H1 (cell line): ENCODE data around the gene DPH5. TPM values are rescaled to one million over a fixed set of nuclear protein-coding genes. Genes with fewer than 3 reads are reported as not detected.

Experiments
- ASH2L ChIP-seq: fragments of 200-600, 300-600 bp; sonication (generic); IDR thresholded peaks from one replicate; pipeline ENCODE4 v1.7.1; 2017; ENCODE audit warnings: low read length
- BACH1 ChIP-seq: IDR thresholded peaks from 2 replicates; pipeline ENCODE4 v1.6.1; 2012; ENCODE audit warnings: low read length, improper control_type of control experiment
- CHD1 ChIP-seq: IDR thresholded peaks from 2 replicates; pipeline ENCODE4 v1.6.1; 2012; ENCODE audit warnings: low read depth, low read length, improper control_type of control experiment
- RAD21 ChIP-seq, 2 experiments: IDR thresholded peaks in 1 of 2; conservative IDR thresholded peaks in 1 of 2; 2 replicates each; pipeline ENCODE4 v1.6.1; 2011; ENCODE audit warnings: low read depth in 2 of 2, low read length in 2 of 2, improper control_type of control experiment in 1 of 2, inconsistent platforms in 1 of 2, mild to moderate bottlenecking in 1 of 2, moderate library complexity in 1 of 2
- RFX5 ChIP-seq: IDR thresholded peaks from 2 replicates; pipeline ENCODE4 v1.6.1; 2011; ENCODE audit warnings: low read depth, low read length, improper control_type of control experiment, borderline replicate concordance
- SIX5 ChIP-seq: IDR thresholded peaks from 2 replicates; pipeline ENCODE4 v1.6.1; 2011; ENCODE audit warnings: mild to moderate bottlenecking, low read depth, low read length
- USF2 ChIP-seq: IDR thresholded peaks from 2 replicates; pipeline ENCODE4 v1.6.1; 2011; ENCODE audit warnings: low read length, improper control_type of control experiment
- polyA plus RNA-seq, 7 experiments: library from polyadenylated mRNA; depleted of rRNA in 3 of 7; stranded (reverse) in 5 of 7; unstranded in 2 of 7; fragments of >200 nt in 5 of 7; fragments of 200-250 nt in 2 of 7; gene quantifications; 1 replicate in 5 of 7; 2 replicates in 1 of 7; 4 replicates in 1 of 7; pipeline versions ENCODE4 v1.2.1 to v1.2.3, GENCODE V29; 2011 to 2013; ENCODE audit warnings: missing spikeins in 2 of 7, mixed read lengths in 2 of 7
- total RNA-seq: library from RNA; stranded (reverse); fragmentation: NEBNext Ultra II Directional; extraction: Animal tissue kit (Norgen Biotek cat#: 25700); gene quantifications from 2 replicates; pipeline ENCODE4 v1.2.1, GENCODE V29; 2021

Gene DPH5
- total and polyA plus RNA-seq, 2 of the 8 experiments (the other 6 are each of a cell fraction or from before 2014, with no cell fraction given) = 67.7 to 106 TPM

GRCh38 chr1:101066260-101066936 lies 40.8 kb upstream of the DPH5 start (continued):
- TF ChIP-seq RAD21 (IDR thresholded peaks at IDR 0.05 in 1 of 2, conservative IDR thresholded peaks at IDR 0.05 in 1 of 2; ENCODE audit: low read depth in 2 of 2, low read length in 2 of 2) (no peak), RFX5 (no peak), BACH1 (no peak), SIX5 (no peak), USF2 (no peak), ASH2L (no peak), CHD1 (no peak)
- TF ChIP-seq, all 59 proteins: peak for 0
